Liver (tissue), 9 donors: Measurements from ENCODE around the gene ANKRD13B. TPM values are rescaled to one million over a fixed set of nuclear protein-coding genes. Genes with fewer than 3 reads are reported as not detected.
A peak's percentile ranks its signal among the peaks of the same experiment; 100 is the strongest.

Experiments
- DNase-seq: peaks from one replicate; pipeline ENCODE4 v3.0.0-alpha.2; 2017; ENCODE audit warnings: low spot score
- H3K27ac ChIP-seq, 2 donors: one replicate each; pipeline ENCODE4 v1.7.0; 2013; ENCODE audit warnings: inconsistent platforms in 2 of 2, low read length in 2 of 2, control low read depth in 1 of 2, low read depth in 1 of 2, mild to moderate bottlenecking in 1 of 2
- H3K27me3 ChIP-seq, 4 donors: one replicate each; pipeline versions ENCODE4 v1.6.1 to v1.7.0; 2013; ENCODE audit warnings: low read length in 3 of 4, inconsistent platforms in 1 of 4, mild to moderate bottlenecking in 1 of 4, moderate library complexity in 1 of 4; ENCODE audit not compliant: control insufficient read depth in 4 of 4, insufficient read depth in 4 of 4
- H3K36me3 ChIP-seq, 4 donors: one replicate each; pipeline versions ENCODE4 v1.6.1 to v1.7.0; 2013; ENCODE audit warnings: low read length in 3 of 4, mild to moderate bottlenecking in 3 of 4, low read depth in 1 of 4, moderate library complexity in 1 of 4; ENCODE audit not compliant: control insufficient read depth in 4 of 4, insufficient read depth in 3 of 4
- H3K4me1 ChIP-seq, 4 donors: one replicate each; pipeline versions ENCODE4 v1.6.1 to v1.7.0; 2013; ENCODE audit warnings: low read length in 3 of 4, mild to moderate bottlenecking in 3 of 4, moderate library complexity in 1 of 4; ENCODE audit not compliant: control insufficient read depth in 4 of 4, insufficient read depth in 4 of 4
- H3K4me3 ChIP-seq, 3 donors: one replicate each; pipeline versions ENCODE4 v1.6.1 to v1.7.0; 2013; ENCODE audit warnings: low read length in 3 of 3, control low read depth in 1 of 3, low read depth in 1 of 3, mild to moderate bottlenecking in 1 of 3
- H3K9ac ChIP-seq, 2 donors: one replicate each; pipeline ENCODE4 v1.7.0; 2013; ENCODE audit warnings: low read length in 2 of 2, mild to moderate bottlenecking in 2 of 2, moderate library complexity in 2 of 2, control low read depth in 1 of 2, low read depth in 1 of 2
- H3K9me3 ChIP-seq, 4 donors: one replicate each; pipeline versions ENCODE4 v1.6.1 to v1.7.0; 2013; ENCODE audit warnings: low read length in 3 of 4; ENCODE audit not compliant: control insufficient read depth in 4 of 4
- ATF3 ChIP-seq: IDR thresholded peaks from 2 replicates; pipeline ENCODE4 v1.6.1; 2016; ENCODE audit warnings: antibody characterized with exemption
- FOXA2 ChIP-seq: IDR thresholded peaks from 2 replicates; pipeline ENCODE4 v1.6.1; 2016; ENCODE audit warnings: antibody characterized with exemption
- GABPA ChIP-seq, 2 donors: IDR thresholded peaks in 1 of 2; conservative IDR thresholded peaks in 1 of 2; 2 replicates each; pipeline ENCODE4 v1.6.1; 2016; ENCODE audit warnings: antibody characterized with exemption in 2 of 2, mild to moderate bottlenecking in 1 of 2, moderate library complexity in 1 of 2
- HNF4A ChIP-seq, 2 donors: conservative IDR thresholded peaks; 2 replicates each; pipeline ENCODE4 v1.6.1; 2016; ENCODE audit warnings: antibody characterized with exemption in 2 of 2, mild to moderate bottlenecking in 2 of 2
- HNF4G ChIP-seq: IDR thresholded peaks from 2 replicates; pipeline ENCODE4 v1.6.1; 2016; ENCODE audit warnings: antibody characterized with exemption
- JUND ChIP-seq, 2 donors: IDR thresholded peaks; 2 replicates each; pipeline ENCODE4 v1.6.1; 2016; ENCODE audit warnings: antibody characterized with exemption in 2 of 2
- NR2F2 ChIP-seq: IDR thresholded peaks from 2 replicates; pipeline ENCODE4 v1.6.1; 2016; ENCODE audit warnings: antibody characterized with exemption
- RAD21 ChIP-seq, 2 donors: IDR thresholded peaks; 2 replicates each; pipeline ENCODE4 v1.6.1; 2016; ENCODE audit warnings: antibody characterized with exemption in 2 of 2, mild to moderate bottlenecking in 2 of 2
- REST ChIP-seq: IDR thresholded peaks from 2 replicates; pipeline ENCODE4 v1.6.1; 2016; ENCODE audit warnings: antibody characterized with exemption, mild to moderate bottlenecking
- RXRA ChIP-seq, 2 donors: IDR thresholded peaks; 2 replicates each; pipeline ENCODE4 v1.6.1; 2017 to 2018; ENCODE audit warnings: antibody characterized with exemption in 2 of 2, mild to moderate bottlenecking in 1 of 2
- SP1 ChIP-seq: IDR thresholded peaks from 2 replicates; pipeline ENCODE4 v1.6.1; 2018; ENCODE audit warnings: antibody characterized with exemption, mild to moderate bottlenecking
- TAF1 ChIP-seq: conservative IDR thresholded peaks from 2 replicates; pipeline ENCODE4 v1.6.1; 2016; ENCODE audit warnings: antibody characterized with exemption, mild to moderate bottlenecking
- YY1 ChIP-seq: IDR thresholded peaks from 2 replicates; pipeline ENCODE4 v1.6.1; 2016; ENCODE audit warnings: antibody characterized with exemption, mild to moderate bottlenecking
- WGBS: extraction: QIAGEN DNeasy Blood & Tissue Kit; methylation state at CpG from one replicate; pipeline ENCODE4 v1.1.7; 2013; 5-methylcytosine and 5-hydroxymethylcytosine counted together
- polyA plus RNA-seq, 2 donors: library from polyadenylated mRNA; stranded (reverse) in 1 of 2; unstranded in 1 of 2; fragments of 200-250 nt in 1 of 2; fragments of >200 nt in 1 of 2; fragmentation: Nextera tagmentation in 1 of 2; extraction: Ambion mirVana in 1 of 2; gene quantifications; one replicate each; pipeline versions ENCODE4 v1.2.1 to v1.2.3, GENCODE V29; 2013 to 2015
- total RNA-seq, 2 donors: library from RNA; depleted of rRNA; stranded (reverse); fragments of >200 nt; gene quantifications; one replicate each; pipeline ENCODE4 v1.2.3, GENCODE V29; 2014
- donor health status: healthy.
- donor health status: healthy.
- donor health status: healthy.
- donor health status: healthy.
- donor health status: healthy.

Gene ANKRD13B
- total and polyA plus RNA-seq, 4 donors, result 0.06 to 1.6 (median 0.51) TPM

GRCh38 chr17:29640981-29641642 is 48.2 kb downstream of the ANKRD13B start:
- H3K4me1 ChIP-seq, result peaks cover 0 to 7% (median under 1%) of the 10 kb centered on the region in 4 donors
- DNase-seq, result no peak
- 85% methylated on average over 7 of the region's 7 CpGs for WGBS

GRCh38 chr17:29642171-29642611 is 49.3 kb downstream of the ANKRD13B start:
- Histone ChIP-seq H3K36me3 (no peaks in the 10 kb centered on the region), H3K4me1 (peaks cover 0 to 7% (median under 1%) of the 10 kb centered on the region in 4 donors), H3K27ac (no peak overlapping the region), H3K4me3 (no peak overlapping the region), H3K27me3 (no peaks in the 10 kb centered on the region), H3K9me3 (no peaks in the 10 kb centered on the region), H3K9ac (no peak overlapping the region)
- WGBS, result 91% methylated on average over 2 of the region's 2 CpGs
- no peak for DNase-seq
- TF ChIP-seq REST (no peak), RAD21 (IDR thresholded peaks at IDR 0.05) (no peak), YY1 (no peak), HNF4A (conservative IDR thresholded peaks at IDR 0.05) (no peak), GABPA (IDR thresholded peaks at IDR 0.05 in 1 of 2, conservative IDR thresholded peaks at IDR 0.05 in 1 of 2) (no peak), ATF3 (no peak)

More at GRCh38 chr17:29640981-29641642, 48.2 kb downstream of the ANKRD13B start:
- Histone ChIP-seq H3K9ac (no peak overlapping the region), H3K9me3 (no peaks in the 10 kb centered on the region), H3K27ac (no peak overlapping the region), H3K36me3 (peaks cover 0 to 6% (median 3%) of the 10 kb centered on the region in 4 donors), H3K27me3 (no peaks in the 10 kb centered on the region), H3K4me3 (no peak overlapping the region)
- TF ChIP-seq GABPA (IDR thresholded peaks at IDR 0.05 in 1 of 2, conservative IDR thresholded peaks at IDR 0.05 in 1 of 2) (no peak), NR2F2 (peak; percentile 80), REST (no peak), FOXA2 (no peak), RXRA (IDR thresholded peaks at IDR 0.05) (peak in 1 of 2 donors; percentile 11), SP1 (no peak), RAD21 (IDR thresholded peaks at IDR 0.05) (no peak), JUND (IDR thresholded peaks at IDR 0.05) (no peak), TAF1 (no peak), HNF4G (no peak)
